ENCODE measurements around the gene COX19.

The COX19 gene

DNA sequence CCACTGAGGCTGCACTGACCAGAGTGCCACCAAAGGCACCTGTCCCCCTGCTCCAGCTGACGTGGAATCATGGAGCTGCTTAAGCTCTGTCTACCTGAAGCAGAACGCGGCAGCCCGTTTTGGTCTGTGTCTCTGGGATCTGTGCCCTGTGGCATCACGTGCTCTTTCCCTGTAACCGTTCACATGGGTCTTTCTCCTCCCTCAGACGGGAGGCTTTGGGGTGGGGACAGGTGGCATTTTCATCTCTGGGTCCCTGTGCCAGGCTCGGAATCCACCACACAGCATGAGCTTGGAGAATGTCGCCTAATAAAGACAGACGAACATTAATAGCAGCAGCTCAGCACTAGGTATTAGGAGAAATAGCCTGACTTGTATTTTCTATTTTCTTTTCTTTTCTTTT is 19.3 kb downstream of the COX19 start:
- Mint-ChIP-seq H3K27ac (ENCODE audit: low read depth) (peak overlapping the region; percentile 35), H3K27me3 (no peaks in the 10 kb centered on the region), H3K9me3 (no peaks in the 10 kb centered on the region), H3K4me1 (peaks cover 6% of the 10 kb centered on the region), H3K4me3 (peak overlapping the region; percentile 49), H3K36me3 (ENCODE audit: insufficient read depth) (no peaks in the 10 kb centered on the region)
- DNase-seq (ENCODE audit: low spot score in 2 of 2) (no peak), ATAC-seq (replicated peaks; ENCODE audit: extremely low read depth, poor library complexity, severe bottlenecking) (no peak)

DNA sequence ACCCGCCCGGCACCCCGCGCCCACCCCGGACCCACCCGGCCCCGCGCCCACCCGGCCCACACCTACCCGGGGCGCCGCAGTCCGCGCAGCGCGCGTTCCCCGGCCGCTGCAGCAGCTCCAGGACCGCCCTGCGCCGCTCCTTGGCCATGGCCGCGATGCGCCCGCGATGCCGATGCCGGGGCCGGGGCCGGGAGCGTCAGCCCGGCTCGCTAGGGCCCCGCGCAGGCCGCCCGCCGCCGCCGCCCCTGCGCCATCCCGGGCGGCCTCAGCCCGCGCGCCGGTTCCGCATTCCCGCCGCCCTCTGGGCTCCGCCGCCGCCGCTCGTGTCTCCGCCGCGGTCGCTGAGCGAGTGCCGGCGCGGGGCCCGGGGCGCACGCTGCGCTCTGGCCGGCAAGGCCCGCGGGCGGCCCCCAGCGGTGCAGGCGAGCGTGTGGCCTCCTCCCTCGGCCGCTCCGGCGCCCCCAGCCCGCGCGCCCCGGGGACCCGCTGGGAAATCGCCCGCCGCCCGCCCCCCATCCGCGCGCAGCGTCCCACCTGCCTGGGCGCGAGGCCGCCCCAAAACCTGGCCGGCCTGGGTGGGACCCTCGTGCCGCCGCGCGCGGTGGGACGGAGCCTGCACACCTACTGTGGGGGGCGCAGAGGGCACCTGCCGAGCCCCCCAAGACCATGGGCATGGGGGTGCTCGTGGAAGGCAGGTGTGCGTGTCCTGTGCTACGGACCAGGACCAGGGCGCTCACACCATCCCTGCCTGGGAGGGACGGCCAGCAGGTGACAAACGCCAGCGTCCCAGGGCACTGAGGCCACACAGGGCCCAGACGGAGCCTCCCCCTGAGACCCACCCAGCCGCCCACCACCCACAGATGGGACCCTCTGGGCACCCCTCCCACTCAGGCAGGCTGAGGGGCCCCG is 20.8 kb downstream of the COX19 start, which contains the start of gene ADAP1:
TSS of gene ADAP1 (minus strand) at position 351 of the 909 bp plus-strand sequence. CDS start at position 148, 203 bp downstream.
- Mint-ChIP-seq H3K9me3 (no peaks in the 10 kb centered on the region), H3K4me1 (peaks cover 6% of the 10 kb centered on the region), H3K27ac (ENCODE audit: low read depth) (peak within 1 kb of the TSS; percentile 68)

DNA sequence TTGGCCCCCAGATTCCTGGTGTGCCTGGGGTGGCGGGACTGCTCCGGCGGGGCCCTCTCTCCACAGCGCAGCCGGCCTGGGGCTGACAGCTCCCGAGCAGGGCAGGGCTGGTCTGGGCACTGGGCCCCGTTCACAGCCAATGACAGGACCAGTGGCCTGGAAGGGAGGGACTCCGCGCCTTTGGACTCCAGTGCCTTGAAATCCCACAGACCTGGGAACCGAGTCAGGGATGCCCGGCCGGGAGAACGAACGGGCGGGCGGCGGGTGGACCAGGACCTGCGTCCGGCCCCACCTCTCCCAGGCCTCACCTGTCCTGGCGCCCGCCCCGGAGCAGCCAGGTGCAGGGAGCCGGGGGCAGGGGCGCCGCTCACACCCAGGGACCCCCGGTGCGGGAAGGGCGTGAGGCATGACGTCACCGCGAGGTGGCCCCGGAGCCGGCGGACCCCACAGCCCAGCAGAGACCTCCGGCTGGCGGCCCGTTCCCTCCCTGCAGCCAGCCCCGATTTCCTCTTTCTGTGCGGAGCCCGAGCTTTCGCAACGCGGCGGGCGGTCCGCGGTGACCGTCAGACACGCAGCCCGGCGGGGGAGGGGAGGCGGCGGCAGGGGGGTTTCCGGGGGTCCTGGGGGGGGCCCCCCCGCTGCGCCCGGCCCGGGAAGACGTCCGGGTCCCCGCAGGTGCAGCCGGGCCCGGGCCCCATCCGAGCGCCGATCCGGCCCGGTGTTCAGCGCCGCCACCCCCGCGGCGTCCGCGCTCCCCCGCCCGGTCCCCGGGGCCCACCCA is 21.6 kb downstream of the COX19 start:
- peaks cover 13% of the 10 kb centered on the region for H3K4me1 Mint-ChIP-seq
- DNase-seq (ENCODE audit: low spot score in 2 of 2): no peak
- H3K9me3 Mint-ChIP-seq: no peaks in the 10 kb centered on the region
- H3K27ac Mint-ChIP-seq (ENCODE audit: low read depth): no peak overlapping the region
- peak overlapping the region; percentile 68 for H3K4me3 Mint-ChIP-seq
- peak; percentile 44 for ATAC-seq (replicated peaks; ENCODE audit: extremely low read depth, poor library complexity, severe bottlenecking)
- no peaks in the 10 kb centered on the region for H3K27me3 Mint-ChIP-seq
- H3K36me3 Mint-ChIP-seq (ENCODE audit: insufficient read depth): peaks cover 2% of the 10 kb centered on the region

More for the DNA sequence above, 20.8 kb downstream of the COX19 start, which contains the start of gene ADAP1:
- DNase-seq (ENCODE audit: low spot score in 2 of 2): no peak
- peak; percentile 62 for ATAC-seq (replicated peaks; ENCODE audit: extremely low read depth, poor library complexity, severe bottlenecking)
- no peaks in the 10 kb centered on the region for H3K27me3 Mint-ChIP-seq
- peaks cover 2% of the 10 kb centered on the region for H3K36me3 Mint-ChIP-seq (ENCODE audit: insufficient read depth)
- H3K4me3 Mint-ChIP-seq: peak within 1 kb of the TSS; percentile 81

DNA sequence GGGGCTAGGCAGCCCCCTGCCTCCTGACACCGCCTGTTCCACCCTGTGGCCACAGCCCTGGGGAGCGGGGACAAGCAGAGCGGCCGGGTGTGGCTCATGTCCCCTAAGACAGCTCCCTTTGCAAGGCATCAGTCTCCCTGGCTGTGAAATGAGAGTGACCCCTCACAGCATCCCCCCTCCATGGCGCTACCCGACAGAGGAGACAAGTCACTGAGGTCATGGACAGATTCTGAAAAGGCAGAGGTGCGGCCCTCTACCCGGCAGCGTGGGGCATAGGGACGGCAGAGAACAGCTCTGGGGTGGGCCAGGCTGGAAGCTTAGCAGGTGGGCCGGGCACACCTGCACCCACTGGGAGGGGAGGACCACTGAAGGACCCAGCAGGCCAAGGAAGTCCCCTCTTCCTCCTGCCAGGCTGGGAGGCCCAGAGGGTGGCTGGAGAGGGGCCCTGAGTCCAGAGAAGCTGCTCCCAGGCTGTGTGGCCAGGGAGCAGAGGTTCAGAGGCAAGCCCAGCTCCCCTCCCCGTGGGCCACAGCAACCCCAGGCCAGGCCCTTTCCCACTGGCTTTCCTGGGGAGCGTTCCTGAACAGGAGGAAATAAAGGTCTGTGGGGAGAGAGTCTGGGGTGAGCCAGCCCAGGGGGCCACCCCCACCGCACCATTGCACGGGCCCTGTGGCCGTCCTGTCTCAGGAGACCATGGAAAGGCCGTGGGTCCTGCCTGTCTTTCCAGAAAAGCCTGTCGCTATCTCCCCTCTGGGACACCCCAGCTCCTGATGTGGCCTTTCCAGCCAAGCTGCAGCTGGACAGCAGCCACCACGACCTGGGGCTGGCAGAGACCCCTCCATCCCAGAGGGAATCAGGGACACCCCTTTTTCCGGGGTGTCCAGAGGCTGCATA is 22.6 kb downstream of the COX19 start:
- Mint-ChIP-seq H3K27ac (ENCODE audit: low read depth) (peak overlapping the region; percentile 32), H3K36me3 (ENCODE audit: insufficient read depth) (peaks cover 2% of the 10 kb centered on the region), H3K9me3 (no peaks in the 10 kb centered on the region), H3K4me1 (peaks cover 20% of the 10 kb centered on the region), H3K27me3 (no peaks in the 10 kb centered on the region), H3K4me3 (peak overlapping the region; percentile 68)
- ATAC-seq (replicated peaks; ENCODE audit: extremely low read depth, poor library complexity, severe bottlenecking): no peak
- no peak for DNase-seq (ENCODE audit: low spot score in 2 of 2)

DNA sequence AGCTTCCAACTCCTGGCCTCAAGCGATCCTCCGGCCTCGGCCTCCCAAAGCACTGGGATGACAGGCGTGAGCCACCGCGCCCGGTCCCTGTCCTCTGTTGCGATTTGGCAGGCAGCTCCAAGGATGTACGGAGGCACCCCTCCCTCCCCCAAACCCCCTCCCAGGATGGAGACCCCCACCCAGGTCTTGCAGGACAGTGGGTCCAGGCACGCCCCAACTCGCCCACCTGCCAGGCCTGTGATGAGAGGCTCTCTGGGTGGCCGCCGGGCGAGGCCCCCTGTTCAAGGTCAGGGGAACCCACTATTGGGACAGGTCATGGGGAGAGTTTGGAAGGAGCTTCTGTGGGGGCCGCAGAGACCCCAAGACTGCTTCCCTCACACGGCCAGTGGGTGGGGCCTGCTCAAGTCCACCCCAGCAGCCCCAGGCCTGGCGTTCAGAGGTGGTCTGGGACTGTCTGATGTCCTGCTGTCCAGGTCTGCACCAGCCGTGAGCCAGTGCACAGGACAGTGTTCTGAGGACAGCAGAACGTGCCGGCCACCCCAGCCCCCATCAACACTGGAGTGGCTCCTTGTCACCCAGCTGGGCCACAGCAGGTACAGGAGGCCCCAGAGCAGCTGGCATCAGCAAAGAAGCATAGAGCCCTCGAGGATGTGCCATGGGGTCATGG is 23.3 kb downstream of the COX19 start:
- H3K4me3 Mint-ChIP-seq: peak overlapping the region; percentile 68
- peak overlapping the region; percentile 32 for H3K27ac Mint-ChIP-seq (ENCODE audit: low read depth)
- H3K9me3 Mint-ChIP-seq: no peaks in the 10 kb centered on the region
- peaks cover 2% of the 10 kb centered on the region for H3K36me3 Mint-ChIP-seq (ENCODE audit: insufficient read depth)
- no peaks in the 10 kb centered on the region for H3K27me3 Mint-ChIP-seq
- ATAC-seq (replicated peaks; ENCODE audit: extremely low read depth, poor library complexity, severe bottlenecking): no peak
- H3K4me1 Mint-ChIP-seq: peaks cover 20% of the 10 kb centered on the region
- DNase-seq (ENCODE audit: low spot score in 2 of 2): no peak

DNA sequence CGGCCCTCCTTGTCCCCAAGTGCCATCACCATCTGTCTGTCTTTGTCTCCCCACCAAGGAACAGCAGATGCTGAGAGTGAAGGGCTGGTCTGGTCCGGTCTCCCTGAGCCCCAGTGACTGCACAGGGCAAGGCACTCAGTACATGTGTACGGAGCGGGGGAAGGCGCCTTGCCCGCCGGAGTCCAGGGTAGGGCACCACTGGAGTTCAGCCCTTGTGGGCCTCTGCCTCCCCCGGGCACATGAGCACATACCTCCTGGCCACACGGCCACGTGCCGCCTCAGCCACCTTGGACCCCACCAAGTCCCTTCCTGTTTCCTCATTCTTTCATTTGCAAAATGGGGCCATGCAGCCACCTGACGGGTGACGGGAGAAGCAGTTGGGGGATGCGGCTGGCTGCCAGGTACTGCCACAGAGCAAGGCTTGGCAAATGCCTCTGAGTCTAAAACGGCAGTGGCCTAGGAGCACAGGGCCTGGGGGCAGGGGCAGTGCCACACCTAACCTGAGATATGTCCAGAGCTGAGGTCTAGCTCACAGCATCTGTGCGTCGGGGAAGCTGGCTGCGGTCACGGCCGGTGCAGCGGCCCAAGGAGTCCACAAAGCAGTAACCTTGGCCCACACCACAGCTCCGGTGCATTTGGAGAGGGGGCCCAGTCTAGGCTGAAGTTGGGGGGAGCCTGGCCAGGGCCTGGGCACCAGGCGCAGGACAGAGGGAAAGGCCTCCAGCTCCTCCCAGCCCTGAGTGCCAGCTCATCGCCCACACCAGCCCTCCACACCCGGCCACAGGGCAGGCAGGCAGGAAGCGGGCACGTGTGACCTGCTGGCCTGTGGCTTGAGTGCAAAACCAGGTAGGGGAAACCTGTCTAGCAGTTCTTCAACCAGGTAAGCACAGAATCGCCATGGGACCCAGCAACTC is 26.1 kb downstream of the COX19 start:
- H3K27ac Mint-ChIP-seq (ENCODE audit: low read depth): peak overlapping the region; percentile 44
- DNase-seq (ENCODE audit: low spot score in 2 of 2): no peak
- H3K4me1 Mint-ChIP-seq: peaks cover 20% of the 10 kb centered on the region
- H3K4me3 Mint-ChIP-seq: no peak overlapping the region
- H3K27me3 Mint-ChIP-seq: no peaks in the 10 kb centered on the region
- no peak for ATAC-seq (replicated peaks; ENCODE audit: extremely low read depth, poor library complexity, severe bottlenecking)
- no peaks in the 10 kb centered on the region for H3K9me3 Mint-ChIP-seq
- peaks cover 2% of the 10 kb centered on the region for H3K36me3 Mint-ChIP-seq (ENCODE audit: insufficient read depth)

DNA sequence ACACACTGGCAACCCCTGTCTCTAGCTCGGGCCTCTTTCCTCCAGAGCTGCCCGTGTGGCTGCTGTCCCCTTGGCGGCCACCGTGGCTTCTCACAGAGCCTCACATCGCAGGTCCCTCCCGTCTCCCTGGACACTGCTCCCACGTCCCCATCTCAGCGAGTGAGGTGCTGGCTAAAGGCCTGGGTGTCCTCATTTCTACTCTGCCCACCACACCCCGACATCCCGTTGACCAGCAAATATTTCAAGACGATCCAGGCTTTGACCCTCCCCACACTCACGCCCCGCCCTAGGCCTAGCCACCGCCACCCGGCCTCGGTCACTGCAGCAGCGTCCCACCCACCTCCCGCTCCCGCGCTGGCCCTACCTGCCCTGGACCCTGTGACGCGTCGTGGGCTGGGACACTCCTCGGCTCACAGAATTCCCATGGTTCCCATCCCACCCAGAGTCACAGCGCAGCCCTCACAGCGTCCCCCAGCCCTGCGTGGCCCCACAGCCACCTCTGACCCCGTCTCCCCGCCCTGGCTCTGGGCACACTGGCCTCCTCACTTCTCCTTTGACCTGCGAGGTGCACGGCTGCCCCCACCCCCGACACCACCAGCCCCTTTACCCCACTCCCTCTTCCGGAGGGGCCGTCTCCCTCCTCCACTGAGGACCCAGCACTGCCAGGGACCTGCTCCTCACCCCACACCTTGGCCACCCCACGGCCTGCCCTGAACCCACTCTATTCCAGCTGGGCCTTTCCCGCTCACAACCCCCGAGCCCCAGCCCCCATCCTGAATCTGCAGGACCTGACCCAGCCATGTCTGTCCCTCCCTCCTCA is 27.7 kb downstream of the COX19 start:
- H3K36me3 Mint-ChIP-seq (ENCODE audit: insufficient read depth): peaks cover 2% of the 10 kb centered on the region
- no peak for ATAC-seq (replicated peaks; ENCODE audit: extremely low read depth, poor library complexity, severe bottlenecking)
- H3K27me3 Mint-ChIP-seq: no peaks in the 10 kb centered on the region
- no peak for DNase-seq (ENCODE audit: low spot score in 2 of 2)
- no peak overlapping the region for H3K27ac Mint-ChIP-seq (ENCODE audit: low read depth)
- H3K4me3 Mint-ChIP-seq: no peak overlapping the region
- H3K4me1 Mint-ChIP-seq: peaks cover 18% of the 10 kb centered on the region
- H3K9me3 Mint-ChIP-seq: no peaks in the 10 kb centered on the region

DNA sequence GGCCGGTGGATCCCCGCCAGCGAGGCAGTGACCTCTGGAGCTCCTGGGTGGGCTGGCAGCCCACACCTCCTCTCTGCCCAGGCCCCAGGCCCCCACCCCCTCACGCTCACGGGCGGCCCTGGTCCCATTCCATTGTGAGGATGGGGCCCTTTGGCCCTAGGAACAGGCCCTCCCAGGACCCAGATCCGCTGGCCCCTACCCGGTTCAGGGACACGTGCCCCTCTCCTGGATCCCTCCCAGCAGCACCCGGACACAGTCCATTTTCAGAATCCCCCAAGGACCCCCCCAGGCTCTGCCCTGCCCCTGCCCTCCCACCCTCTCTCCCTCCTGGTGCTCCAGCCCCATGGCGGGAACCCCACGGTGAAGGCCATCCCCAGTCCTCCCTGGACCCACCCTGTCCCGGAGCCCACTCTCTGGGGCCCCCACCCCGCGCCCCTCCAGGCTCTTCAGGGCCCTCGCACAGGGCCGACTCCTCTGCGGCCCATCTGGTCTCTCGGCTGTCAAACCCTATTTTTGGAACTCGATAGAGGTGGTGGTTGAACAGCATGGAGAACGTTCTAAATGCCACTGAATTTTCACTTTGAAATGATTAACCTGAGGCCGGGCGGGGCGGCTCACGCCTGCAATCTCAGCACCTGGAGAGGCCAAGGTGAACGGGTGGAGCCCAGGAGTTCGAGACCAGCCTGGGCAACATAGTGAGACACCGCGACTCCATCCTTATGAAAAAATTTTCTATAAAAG is 28.9 kb downstream of the COX19 start:
- Mint-ChIP-seq H3K27ac (ENCODE audit: low read depth) (no peak overlapping the region), H3K9me3 (no peaks in the 10 kb centered on the region), H3K27me3 (no peaks in the 10 kb centered on the region), H3K36me3 (ENCODE audit: insufficient read depth) (peaks cover 2% of the 10 kb centered on the region), H3K4me3 (no peak overlapping the region), H3K4me1 (peaks cover 22% of the 10 kb centered on the region)
- DNase-seq (ENCODE audit: low spot score in 2 of 2): no peak
- no peak for ATAC-seq (replicated peaks; ENCODE audit: extremely low read depth, poor library complexity, severe bottlenecking)

DNA sequence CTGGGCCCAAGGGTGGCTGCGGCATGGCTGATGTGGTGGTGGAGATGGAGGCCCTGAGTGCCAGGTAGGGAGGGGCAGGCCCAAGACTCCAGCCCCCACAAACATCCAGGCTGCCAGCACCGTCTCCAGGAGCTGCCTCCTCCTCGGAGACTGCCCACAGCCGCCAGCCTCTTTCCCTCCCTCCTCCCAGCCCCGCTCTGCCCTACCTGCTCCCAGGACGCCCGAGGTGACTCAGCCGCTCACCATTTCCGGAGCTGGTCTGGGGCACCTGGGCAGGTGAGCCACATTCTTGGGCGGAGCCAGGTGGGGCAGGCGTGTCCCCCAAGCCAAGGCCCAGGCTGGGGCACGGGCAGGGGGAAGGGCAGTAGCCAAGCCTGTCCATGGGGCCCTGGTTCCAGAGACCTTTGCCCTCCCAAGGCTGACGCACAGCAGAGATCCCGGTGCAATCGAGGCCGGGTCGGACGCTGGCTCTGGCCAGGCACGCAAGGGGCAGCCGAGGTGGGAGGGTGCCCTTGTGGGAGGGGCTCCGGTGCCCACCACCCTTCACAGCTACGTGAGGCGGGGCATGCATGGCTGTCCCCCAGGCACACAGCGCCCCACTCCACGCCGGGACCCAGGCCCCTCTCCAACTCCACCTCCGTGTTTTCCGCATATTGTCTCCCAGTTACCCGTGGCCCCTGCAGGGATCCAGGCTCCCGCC is 29.6 kb downstream of the COX19 start:
- peaks cover 28% of the 10 kb centered on the region for H3K4me1 Mint-ChIP-seq
- no peak overlapping the region for H3K4me3 Mint-ChIP-seq
- no peaks in the 10 kb centered on the region for H3K9me3 Mint-ChIP-seq
- DNase-seq (ENCODE audit: low spot score in 2 of 2) (no peak), ATAC-seq (replicated peaks; ENCODE audit: extremely low read depth, poor library complexity, severe bottlenecking) (no peak)
- H3K27ac Mint-ChIP-seq (ENCODE audit: low read depth): no peak overlapping the region
- no peaks in the 10 kb centered on the region for H3K27me3 Mint-ChIP-seq
- peaks cover 2% of the 10 kb centered on the region for H3K36me3 Mint-ChIP-seq (ENCODE audit: insufficient read depth)

Data from central memory CD8-positive, alpha-beta T cell (primary cell).